ENCODE results near the gene RAB26.

DNA sequence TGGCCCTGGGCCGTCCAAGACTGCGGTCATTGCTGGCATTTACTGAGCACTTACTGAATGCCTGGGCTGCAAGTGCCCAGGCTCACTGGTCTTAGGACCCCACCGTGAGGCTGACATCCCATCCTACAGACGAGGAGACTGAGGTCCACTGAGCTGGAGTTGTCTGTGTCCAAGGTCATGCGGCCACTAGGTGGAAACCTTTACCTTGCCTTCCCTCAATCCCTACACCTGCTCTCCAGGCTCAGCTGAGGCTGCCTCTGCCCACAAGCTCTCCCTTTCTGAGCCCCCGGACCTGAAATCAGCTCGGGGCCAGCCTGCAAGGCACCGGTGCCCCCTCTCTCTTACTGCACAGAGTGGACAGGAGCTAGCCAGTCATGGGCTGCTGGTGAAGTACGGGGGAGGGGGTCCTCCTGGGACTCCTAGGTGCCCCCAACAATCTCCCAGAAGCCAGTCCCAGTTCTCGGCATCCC, 46.5 kb downstream of the RAB26 start:
- TF ChIP-seq EZH2 (IDR thresholded peaks at IDR 0.05; ENCODE audit: borderline replicate concordance, insufficient read depth, low read length, poor library complexity, severe bottlenecking) (no peak), EP300 (conservative IDR thresholded peaks at IDR 0.05; ENCODE audit: poor library complexity, severe bottlenecking) (no peak), POLR2AphosphoS5 (IDR thresholded peaks at IDR 0.05) (no peak)
- TF ChIP-seq, protein P1, sequence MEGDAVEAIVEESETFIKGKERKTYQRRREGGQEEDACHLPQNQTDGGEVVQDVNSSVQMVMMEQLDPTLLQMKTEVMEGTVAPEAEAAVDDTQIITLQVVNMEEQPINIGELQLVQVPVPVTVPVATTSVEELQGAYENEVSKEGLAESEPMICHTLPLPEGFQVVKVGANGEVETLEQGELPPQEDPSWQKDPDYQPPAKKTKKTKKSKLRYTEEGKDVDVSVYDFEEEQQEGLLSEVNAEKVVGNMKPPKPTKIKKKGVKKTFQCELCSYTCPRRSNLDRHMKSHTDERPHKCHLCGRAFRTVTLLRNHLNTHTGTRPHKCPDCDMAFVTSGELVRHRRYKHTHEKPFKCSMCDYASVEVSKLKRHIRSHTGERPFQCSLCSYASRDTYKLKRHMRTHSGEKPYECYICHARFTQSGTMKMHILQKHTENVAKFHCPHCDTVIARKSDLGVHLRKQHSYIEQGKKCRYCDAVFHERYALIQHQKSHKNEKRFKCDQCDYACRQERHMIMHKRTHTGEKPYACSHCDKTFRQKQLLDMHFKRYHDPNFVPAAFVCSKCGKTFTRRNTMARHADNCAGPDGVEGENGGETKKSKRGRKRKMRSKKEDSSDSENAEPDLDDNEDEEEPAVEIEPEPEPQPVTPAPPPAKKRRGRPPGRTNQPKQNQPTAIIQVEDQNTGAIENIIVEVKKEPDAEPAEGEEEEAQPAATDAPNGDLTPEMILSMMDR (IDR thresholded peaks at IDR 0.05; ENCODE audit: poor library complexity, severe bottlenecking), result peak; percentile 71
